GM23338 (cell line): ENCODE data around the gene SASH1. TPM values are rescaled to one million over a fixed set of nuclear protein-coding genes. Genes with fewer than 3 reads are reported as not detected.

ENCODE experiments used
- ATAC-seq: fragments of 200-7000 bp; cut with Tn5 transposase; 3 replicates; pipeline ENCODE4 v1.9.1; 2020
- DNase-seq: peaks from one replicate; pipeline ENCODE4 v3.0.0-alpha.2; 2015; ENCODE audit warnings: low spot score
- H2AFZ ChIP-seq: fragments of 200-600 bp; sonication (generic); 2 replicates; pipeline ENCODE4 v1.8.0; 2016; ENCODE audit warnings: antibody characterized with exemption, mild to moderate bottlenecking, moderate library complexity
- H3F3A ChIP-seq: fragments of 200-600 bp; sonication (generic); replicated peaks from 2 replicates; pipeline ENCODE4 v1.8.0; 2017; ENCODE audit warnings: antibody characterized with exemption, mixed run types, low read depth
- H3K27ac ChIP-seq: fragments of 200-600 bp; sonication (generic); 2 replicates; pipeline ENCODE4 v1.6.1; 2016; ENCODE audit warnings: low read depth
- H3K27me3 ChIP-seq: fragments of 200-600 bp; sonication (generic); 2 replicates; pipeline ENCODE4 v1.8.0; 2016; ENCODE audit warnings: mild to moderate bottlenecking, mixed run types, moderate library complexity; ENCODE audit not compliant: insufficient read depth
- H3K36me3 ChIP-seq: fragments of 200-600 bp; sonication (generic); 2 replicates; pipeline ENCODE4 v1.8.0; 2016; ENCODE audit warnings: mild to moderate bottlenecking; ENCODE audit not compliant: insufficient read depth
- H3K4me1 ChIP-seq: fragments of 200-600 bp; sonication (generic); 2 replicates; pipeline ENCODE4 v1.8.0; 2016; ENCODE audit warnings: mild to moderate bottlenecking, moderate library complexity; ENCODE audit not compliant: insufficient read depth
- H3K4me2 ChIP-seq: fragments of 200-600 bp; sonication (generic); 2 replicates; pipeline ENCODE4 v1.7.1; 2017; ENCODE audit warnings: mixed run types
- H3K4me3 ChIP-seq: fragments of 200-600 bp; sonication (generic); 2 replicates; pipeline ENCODE4 v1.6.1; 2016; ENCODE audit warnings: mixed run types
- H3K79me2 ChIP-seq: fragments of 200-600 bp; sonication (generic); replicated peaks from 2 replicates; pipeline ENCODE4 v1.8.0; 2017; ENCODE audit warnings: mild to moderate bottlenecking; ENCODE audit not compliant: insufficient read depth
- H3K9me2 ChIP-seq: fragments of 200-600 bp; sonication (generic); 2 replicates; pipeline ENCODE4 v1.8.0; 2017; ENCODE audit not compliant: insufficient read depth
- H4K20me1 ChIP-seq: fragments of 200-600 bp; sonication (generic); replicated peaks from 2 replicates; pipeline ENCODE4 v1.8.0; 2017; ENCODE audit warnings: mild to moderate bottlenecking; ENCODE audit not compliant: insufficient read depth
- H3K27ac Mint-ChIP-seq: 2 replicates; pipeline ENCODE4 v1.8.0; 2020; ENCODE audit warnings: inconsistent platforms, mild to moderate bottlenecking, moderate library complexity, mixed read lengths
- H3K27me3 Mint-ChIP-seq: 3 replicates; pipeline ENCODE4 v1.8.0; 2022; ENCODE audit warnings: low read depth, mild to moderate bottlenecking, moderate library complexity, mixed read lengths, inconsistent platforms; ENCODE audit not compliant: insufficient read depth, poor library complexity
- H3K36me3 Mint-ChIP-seq: 3 replicates; pipeline ENCODE4 v1.8.0; 2021; ENCODE audit warnings: low read depth, mild to moderate bottlenecking, inconsistent platforms, moderate library complexity, mixed read lengths
- H3K4me1 Mint-ChIP-seq: 3 replicates; pipeline ENCODE4 v1.8.0; 2020; ENCODE audit warnings: mild to moderate bottlenecking, inconsistent platforms, mixed read lengths
- H3K4me3 Mint-ChIP-seq: 3 replicates; pipeline ENCODE4 v1.8.0; 2021; ENCODE audit warnings: moderate library complexity, mild to moderate bottlenecking, inconsistent platforms, mixed read lengths
- H3K9me3 Mint-ChIP-seq: 3 replicates; pipeline ENCODE4 v1.8.0; 2020; ENCODE audit warnings: moderate library complexity, mild to moderate bottlenecking, inconsistent platforms, mixed read lengths
- JUNB ChIP-seq: IDR thresholded peaks from one replicate; pipeline ENCODE4 v1.6.1; 2016; ENCODE audit warnings: antibody characterized with exemption; ENCODE audit not compliant: unreplicated experiment
- ZNF462 ChIP-seq: fragments of 250-450 bp; sonication (Bioruptor Pico); IDR thresholded peaks from 2 replicates; pipeline ENCODE4 v1.5.0; 2020; ENCODE audit warnings: mild to moderate bottlenecking, moderate library complexity
- polyA plus RNA-seq: library from polyadenylated mRNA; unstranded; fragments of >200 nt; fragmentation: Nextera tagmentation; extraction: Ambion mirVana; gene quantifications from 2 replicates; pipeline ENCODE4 v1.2.1, GENCODE V29; 2016
- total RNA-seq: library from RNA; depleted of rRNA; stranded (reverse); fragments of >200 nt; shearing (Covaris generic); gene quantifications from 2 replicates; pipeline ENCODE4 v1.2.3, GENCODE V29; 2014

The SASH1 gene
- total and polyA plus RNA-seq, 2 experiments from 2014 or later = 8.2 to 30.2 TPM

- Histone ChIP-seq H3F3A (no peaks in the 10 kb centered on the region), H3K36me3 (no peaks in the 10 kb centered on the region), H3K79me2 (peaks cover 8% of the 10 kb centered on the region), H2AFZ (no peak overlapping the region), H3K27ac (peak overlapping the region; percentile 64), H3K4me2 (0 out of 2 replicates have a peak overlapping the region, but pooled peaks have one; percentile 26), H3K4me3 (no peak overlapping the region), H4K20me1 (no peaks in the 10 kb centered on the region), H3K4me1 (peaks cover 54% of the 10 kb centered on the region), H3K27me3 (no peaks in the 10 kb centered on the region), H3K9me2 (no peaks in the 10 kb centered on the region; the same call in 1 of the 2 replicates)
- Mint-ChIP-seq H3K27me3 (peaks cover 16% of the 10 kb centered on the region), H3K36me3 (peaks cover 1% of the 10 kb centered on the region; the same call in 1 of the 3 replicates), H3K27ac (peak overlapping the region; percentile 87), H3K4me1 (peaks cover 63% of the 10 kb centered on the region), H3K4me3 (no peak overlapping the region), H3K9me3 (no peaks in the 10 kb centered on the region)
- DNase-seq (peak; percentile 36), ATAC-seq (peak; percentile 72)
- TF ChIP-seq JUNB (no peak), ZNF462 (CRISPR knock-in tag) (no peak)
These were observed 170.8 kb downstream of the SASH1 start for GRCh38 chr6:148513145-148514071.
